Epithelial cell of prostate (primary cell): ENCODE data around the gene RPL18.
"Not testable (repeated sequence)": the region's sequence is repeated elsewhere in the genome, so short reads cannot be mapped to it uniquely, and the experiment has no call there.

Experiments
- DNase-seq: peaks from one replicate; pipeline ENCODE4 v3.0.0-alpha.2; 2011; ENCODE audit warnings: low read depth, low spot score
- H3K27ac ChIP-seq: fragments of 450-650 bp; 2 replicates; pipeline ENCODE4 v1.5.1; 2017; ENCODE audit warnings: mild to moderate bottlenecking

The RPL18 gene

GRCh38 chr19:48644839-48645619 lies 26.1 kb upstream of the RPL18 start:
- H3K27ac ChIP-seq: no peak overlapping the region
- DNase-seq: no peak

GRCh38 chr19:48644355-48644754 lies 25.4 kb upstream of the RPL18 start:
- no peak overlapping the region for H3K27ac ChIP-seq

GRCh38 chr19:48642862-48643261 lies 23.9 kb upstream of the RPL18 start:
- DNase-seq: no peak
- no peak overlapping the region for H3K27ac ChIP-seq

More at GRCh38 chr19:48644355-48644754, 25.4 kb upstream of the RPL18 start:
- DNase-seq: no peak

- no peak overlapping the region for H3K27ac ChIP-seq
- no peak for DNase-seq
Observed at GRCh38 chr19:48641850-48642249, 22.9 kb upstream of the RPL18 start.

- no peak overlapping the region for H3K27ac ChIP-seq
Observed at GRCh38 chr19:48639483-48640375, 20.8 kb upstream of the RPL18 start.

GRCh38 chr19:48638831-48639381 lies 19.9 kb upstream of the RPL18 start:
- no peak for DNase-seq
- no peak overlapping the region for H3K27ac ChIP-seq

More at GRCh38 chr19:48639483-48640375, 20.8 kb upstream of the RPL18 start:
- DNase-seq: no peak

GRCh38 chr19:48637948-48638830 lies 19.2 kb upstream of the RPL18 start:
- peak overlapping the region; percentile 91 for H3K27ac ChIP-seq
- DNase-seq: peak; percentile 82

- peak overlapping the region; percentile 91 for H3K27ac ChIP-seq
- DNase-seq: peak; percentile 90
Observed at GRCh38 chr19:48637449-48637947, 18.5 kb upstream of the RPL18 start.

GRCh38 chr19:48636859-48637448 lies 18.0 kb upstream of the RPL18 start, which contains the start of gene DBP:
DBP (minus strand) TSS chr19:48637379; CDS start chr19:48636994, 385 bp downstream.
- no peak for DNase-seq
- peak within 1 kb of the TSS; percentile 91 for H3K27ac ChIP-seq

- H3K27ac ChIP-seq: peak overlapping the region; percentile 91
- DNase-seq: no peak
Observed at GRCh38 chr19:48635966-48636858, 17.2 kb upstream of the RPL18 start.

- DNase-seq: no peak
- H3K27ac ChIP-seq: peak overlapping the region; percentile 91
Observed at GRCh38 chr19:48635263-48635965, 16.4 kb upstream of the RPL18 start.

- peak overlapping the region; percentile 91 for H3K27ac ChIP-seq
- DNase-seq: peak; percentile 84
Observed at GRCh38 chr19:48634424-48635262, 15.7 kb upstream of the RPL18 start.

GRCh38 chr19:48634036-48634342 lies 15.0 kb upstream of the RPL18 start:
- DNase-seq: no peak
- peak overlapping the region; percentile 91 for H3K27ac ChIP-seq

GRCh38 chr19:48633148-48634035 lies 14.4 kb upstream of the RPL18 start:
- DNase-seq: no peak
- peak overlapping the region; percentile 91 for H3K27ac ChIP-seq

GRCh38 chr19:48632692-48633147 lies 13.7 kb upstream of the RPL18 start:
- no peak for DNase-seq
- peak overlapping the region; percentile 91 for H3K27ac ChIP-seq

GRCh38 chr19:48632286-48632685 lies 13.3 kb upstream of the RPL18 start:
- not testable (repeated sequence) for DNase-seq
- H3K27ac ChIP-seq: peak overlapping the region; percentile 91
